ENCODE results near the gene RBMS1. TPM values are rescaled to one million over a fixed set of nuclear protein-coding genes. Genes with fewer than 3 reads are reported as not detected.

Gene RBMS1
- total and polyA plus RNA-seq, 8 donors = 91.7 to 133 (median 119) TPM

- no peak for TF ChIP-seq CTCF (IDR thresholded peaks at IDR 0.05)
- intact Hi-C loops (cut with DNase I) = no loop called here
- no peaks in the 10 kb centered on the region for H3K36me3 ChIP-seq
- ATAC-seq = no peak
- no peaks in the 10 kb centered on the region for H3K9me3 ChIP-seq
- H3K4me1 ChIP-seq = no peaks in the 10 kb centered on the region
- H3K27ac ChIP-seq = no peak overlapping the region
- no peak for DNase-seq
- H3K4me3 ChIP-seq = no peak overlapping the region
- H3K27me3 ChIP-seq = no peaks in the 10 kb centered on the region
These were observed 24.1 kb upstream of the RBMS1 start for GRCh38 chr2:160517731-160518130.

- Histone ChIP-seq H3K36me3 (no peaks in the 10 kb centered on the region), H3K4me1 (no peaks in the 10 kb centered on the region), H3K9me3 (no peaks in the 10 kb centered on the region), H3K27me3 (no peaks in the 10 kb centered on the region), H3K27ac (no peak overlapping the region), H3K4me3 (no peak overlapping the region)
- DNase-seq (no peak), ATAC-seq (peak; percentile 70)
- intact Hi-C loops (cut with DNase I) = no loop called here
- TF ChIP-seq CTCF (IDR thresholded peaks at IDR 0.05) = no peak
These were observed 23.1 kb upstream of the RBMS1 start for GRCh38 chr2:160516547-160517365.

GRCh38 chr2:160515120-160515519, 21.5 kb upstream of the RBMS1 start:
- Histone ChIP-seq H3K27ac (no peak overlapping the region), H3K27me3 (no peaks in the 10 kb centered on the region), H3K9me3 (no peaks in the 10 kb centered on the region), H3K4me3 (no peak overlapping the region), H3K36me3 (no peaks in the 10 kb centered on the region), H3K4me1 (no peaks in the 10 kb centered on the region)
- ATAC-seq = no peak
- no peak for TF ChIP-seq CTCF (IDR thresholded peaks at IDR 0.05)
- DNase-seq = no peak
- intact Hi-C loops (cut with DNase I) = no loop called here

- Histone ChIP-seq H3K27ac (no peak overlapping the region), H3K27me3 (no peaks in the 10 kb centered on the region), H3K4me1 (no peaks in the 10 kb centered on the region), H3K36me3 (no peaks in the 10 kb centered on the region), H3K4me3 (no peak overlapping the region), H3K9me3 (no peaks in the 10 kb centered on the region)
- DNase-seq (no peak), ATAC-seq (no peak)
- TF ChIP-seq CTCF (IDR thresholded peaks at IDR 0.05) = no peak
- intact Hi-C loops (cut with DNase I) = no loop called here
These were observed 19.5 kb upstream of the RBMS1 start for GRCh38 chr2:160513120-160513519.

GRCh38 chr2:160512491-160512890, 18.9 kb upstream of the RBMS1 start:
- intact Hi-C loops (cut with DNase I) = no loop called here
- no peak for ATAC-seq
- Histone ChIP-seq H3K4me3 (no peak overlapping the region), H3K9me3 (no peaks in the 10 kb centered on the region), H3K4me1 (no peaks in the 10 kb centered on the region), H3K36me3 (no peaks in the 10 kb centered on the region), H3K27me3 (no peaks in the 10 kb centered on the region), H3K27ac (no peak overlapping the region)
- DNase-seq = no peak
- TF ChIP-seq CTCF (IDR thresholded peaks at IDR 0.05) = no peak

Data from left lung (tissue), 10 donors.